ENCODE results near the gene PAH. TPM values are rescaled to one million over a fixed set of nuclear protein-coding genes. Genes with fewer than 3 reads are reported as not detected.

PAH gene
- total RNA-seq, 1 experiment from 2014 or later, result 5.7 TPM

GRCh38 chr12:102885043-102885932, 31.8 kb downstream of the PAH start:
- TF ChIP-seq ZNF423 (CRISPR knock-in tag; IDR thresholded peaks at IDR 0.05) (no peak), ZNF396 (CRISPR knock-in tag; IDR thresholded peaks at IDR 0.05; ENCODE audit: borderline replicate concordance) (no peak), ZNF138 (CRISPR knock-in tag; conservative IDR thresholded peaks at IDR 0.05) (no peak), NR3C1 (CRISPR knock-in tag; conservative IDR thresholded peaks at IDR 0.05; ENCODE audit: low read depth) (no peak), TEAD1 (CRISPR knock-in tag; IDR thresholded peaks at IDR 0.05) (no peak), RELA (CRISPR knock-in tag; IDR thresholded peaks at IDR 0.05; ENCODE audit: borderline replicate concordance) (no peak), E2F5 (CRISPR knock-in tag; IDR thresholded peaks at IDR 0.05) (no peak), JAZF1 (CRISPR knock-in tag; IDR thresholded peaks at IDR 0.05) (no peak), ZNF317 (CRISPR knock-in tag; IDR thresholded peaks at IDR 0.05; ENCODE audit: borderline replicate concordance, low read depth) (no peak), SP1 (CRISPR knock-in tag; conservative IDR thresholded peaks at IDR 0.05) (no peak), ATF6 (CRISPR knock-in tag; IDR thresholded peaks at IDR 0.05) (no peak), E2F1 (CRISPR knock-in tag; IDR thresholded peaks at IDR 0.05) (no peak), CBFB (CRISPR knock-in tag; IDR thresholded peaks at IDR 0.05; ENCODE audit: low read depth) (no peak), ZNF532 (CRISPR knock-in tag; IDR thresholded peaks at IDR 0.05; ENCODE audit: borderline replicate concordance) (no peak), ATF2 (CRISPR knock-in tag; IDR thresholded peaks at IDR 0.05; ENCODE audit: borderline replicate concordance, low read depth) (no peak), KAT7 (CRISPR knock-in tag; IDR thresholded peaks at IDR 0.05; ENCODE audit: borderline replicate concordance) (no peak), HMGA2 (CRISPR knock-in tag; IDR thresholded peaks at IDR 0.05) (no peak), TCF7 (CRISPR knock-in tag; IDR thresholded peaks at IDR 0.05; ENCODE audit: low read depth) (no peak)
- Mint-ChIP-seq H3K4me1 (peaks cover 5% of the 10 kb centered on the region), H3K27me3 (ENCODE audit: low read depth) (no peaks in the 10 kb centered on the region), H3K36me3 (no peaks in the 10 kb centered on the region), H3K9me3 (no peaks in the 10 kb centered on the region), H3K27ac (no peak overlapping the region), H3K4me3 (no peak overlapping the region)
- ATAC-seq, result no peak
- no peak for DNase-seq (ENCODE audit: low spot score)
- ChIA-PET POLR2A (no interaction called here), CTCF (interaction anchor here (1.0 to 2.1 kb wide), 2 partner anchors 54 to 68 kb away, joined by 4 read pairs; no protein-coding TSS in a partner anchor)
